ENCODE data around the gene SLC9A1.

The SLC9A1 gene

GRCh38 chr1:27139980-27140379 lies 14.9 kb downstream of the SLC9A1 start:
- peaks cover 39% of the 10 kb centered on the region for H3K4me1 ChIP-seq (ENCODE audit: low read depth, poor library complexity, severe bottlenecking)
- H3K4me3 ChIP-seq (IDR thresholded peaks at IDR 0.05; ENCODE audit: insufficient read depth, low read depth, low read length), result no peak overlapping the region
- H3K27ac ChIP-seq, result no peak overlapping the region
- H3K27me3 ChIP-seq (ENCODE audit: insufficient read depth, low read depth), result no peaks in the 10 kb centered on the region
- no peaks in the 10 kb centered on the region for H3K36me3 ChIP-seq (ENCODE audit: insufficient read depth)
- no peak overlapping the region for H3K4me2 ChIP-seq
- no peak overlapping the region for H3K9ac ChIP-seq
- no peaks in the 10 kb centered on the region for H4K20me1 ChIP-seq (ENCODE audit: insufficient read depth)
- no peak overlapping the region for H2AFZ ChIP-seq (ENCODE audit: low read depth)
- no peak for TF ChIP-seq CTCF (conservative IDR thresholded peaks at IDR 0.05; ENCODE audit: low read depth, low read length)
- H3K79me2 ChIP-seq (ENCODE audit: insufficient read depth, low read depth), result no peaks in the 10 kb centered on the region

GRCh38 chr1:27138927-27139326 lies 16.0 kb downstream of the SLC9A1 start:
- no peak overlapping the region for H3K4me2 ChIP-seq
- no peak overlapping the region for H2AFZ ChIP-seq (ENCODE audit: low read depth)
- no peak for TF ChIP-seq CTCF (conservative IDR thresholded peaks at IDR 0.05; ENCODE audit: low read depth, low read length)
- no peaks in the 10 kb centered on the region for H4K20me1 ChIP-seq (ENCODE audit: insufficient read depth)
- no peak overlapping the region for H3K4me3 ChIP-seq (IDR thresholded peaks at IDR 0.05; ENCODE audit: insufficient read depth, low read depth, low read length)
- H3K27me3 ChIP-seq (ENCODE audit: insufficient read depth, low read depth), result no peaks in the 10 kb centered on the region
- H3K9ac ChIP-seq, result no peak overlapping the region
- H3K36me3 ChIP-seq (ENCODE audit: insufficient read depth), result no peaks in the 10 kb centered on the region
- H3K79me2 ChIP-seq (ENCODE audit: insufficient read depth, low read depth), result no peaks in the 10 kb centered on the region
- H3K4me1 ChIP-seq (ENCODE audit: low read depth, poor library complexity, severe bottlenecking), result peaks cover 44% of the 10 kb centered on the region
- H3K27ac ChIP-seq, result no peak overlapping the region

GRCh38 chr1:27138368-27138767 lies 16.6 kb downstream of the SLC9A1 start:
- Histone ChIP-seq H3K9ac (no peak overlapping the region), H3K27me3 (ENCODE audit: insufficient read depth, low read depth) (no peaks in the 10 kb centered on the region), H3K4me1 (ENCODE audit: low read depth, poor library complexity, severe bottlenecking) (peaks cover 45% of the 10 kb centered on the region), H2AFZ (ENCODE audit: low read depth) (no peak overlapping the region), H3K36me3 (ENCODE audit: insufficient read depth) (no peaks in the 10 kb centered on the region), H3K4me3 (IDR thresholded peaks at IDR 0.05; ENCODE audit: insufficient read depth, low read depth, low read length) (no peak overlapping the region), H3K27ac (no peak overlapping the region), H4K20me1 (ENCODE audit: insufficient read depth) (no peaks in the 10 kb centered on the region), H3K79me2 (ENCODE audit: insufficient read depth, low read depth) (no peaks in the 10 kb centered on the region), H3K4me2 (no peak overlapping the region)
- TF ChIP-seq CTCF (conservative IDR thresholded peaks at IDR 0.05; ENCODE audit: low read depth, low read length), result no peak

GRCh38 chr1:27137544-27138075 lies 17.3 kb downstream of the SLC9A1 start:
- Histone ChIP-seq H4K20me1 (ENCODE audit: insufficient read depth) (no peaks in the 10 kb centered on the region), H3K4me1 (ENCODE audit: low read depth, poor library complexity, severe bottlenecking) (peaks cover 45% of the 10 kb centered on the region), H3K4me3 (IDR thresholded peaks at IDR 0.05; ENCODE audit: insufficient read depth, low read depth, low read length) (no peak overlapping the region), H3K27me3 (ENCODE audit: insufficient read depth, low read depth) (no peaks in the 10 kb centered on the region), H3K9ac (peak overlapping the region; percentile 25; the same call in 1 of the 2 replicates), H3K4me2 (peak overlapping the region; percentile 94), H2AFZ (ENCODE audit: low read depth) (peak overlapping the region; percentile 38; the same call in 1 of the 2 replicates), H3K79me2 (ENCODE audit: insufficient read depth, low read depth) (no peaks in the 10 kb centered on the region), H3K36me3 (ENCODE audit: insufficient read depth) (no peaks in the 10 kb centered on the region), H3K27ac (peak overlapping the region; percentile 57; the same call in 1 of the 2 replicates)
- no peak for TF ChIP-seq CTCF (conservative IDR thresholded peaks at IDR 0.05; ENCODE audit: low read depth, low read length)
